Measurements from ENCODE around the gene TMEM63C.

Gene TMEM63C

GRCh38 chr14:77245820-77246219, 64.2 kb downstream of the TMEM63C start:
- H3K27ac Mint-ChIP-seq: no peak overlapping the region
- no peaks in the 10 kb centered on the region for H3K36me3 Mint-ChIP-seq
- H3K27me3 Mint-ChIP-seq: peaks cover 2% of the 10 kb centered on the region
- no peaks in the 10 kb centered on the region for H3K4me1 Mint-ChIP-seq
- no peak overlapping the region for H3K4me3 Mint-ChIP-seq
- H3K9me3 Mint-ChIP-seq: no peaks in the 10 kb centered on the region

GRCh38 chr14:77246784-77247183, 65.2 kb downstream of the TMEM63C start:
- H3K27ac Mint-ChIP-seq: no peak overlapping the region
- peaks cover 2% of the 10 kb centered on the region for H3K27me3 Mint-ChIP-seq
- H3K4me1 Mint-ChIP-seq: no peaks in the 10 kb centered on the region
- no peak overlapping the region for H3K4me3 Mint-ChIP-seq
- H3K9me3 Mint-ChIP-seq: no peaks in the 10 kb centered on the region
- H3K36me3 Mint-ChIP-seq: no peaks in the 10 kb centered on the region

DNA sequence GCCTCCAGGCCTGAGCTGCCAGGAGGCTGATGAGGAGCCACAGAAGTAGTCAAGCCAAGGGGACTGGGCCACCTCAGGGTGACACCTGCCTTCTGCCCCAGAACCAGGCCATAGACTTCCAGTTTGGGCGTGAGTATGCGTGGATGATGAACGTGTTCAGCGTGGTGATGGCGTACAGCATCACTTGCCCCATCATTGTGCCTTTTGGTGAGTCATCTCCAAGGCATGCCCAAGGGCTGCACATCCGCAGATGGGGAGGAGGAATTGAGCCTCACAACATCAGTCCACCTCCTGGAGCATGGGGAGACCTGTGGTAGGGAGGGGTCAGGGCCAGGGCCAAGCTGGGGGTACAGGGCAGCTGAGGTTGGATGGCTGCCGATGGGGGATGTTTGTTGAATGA, 67.1 kb downstream of the TMEM63C start:
- Mint-ChIP-seq H3K9me3 (no peaks in the 10 kb centered on the region), H3K36me3 (no peaks in the 10 kb centered on the region), H3K4me1 (no peaks in the 10 kb centered on the region), H3K4me3 (no peak overlapping the region), H3K27ac (no peak overlapping the region), H3K27me3 (no peaks in the 10 kb centered on the region)

DNA sequence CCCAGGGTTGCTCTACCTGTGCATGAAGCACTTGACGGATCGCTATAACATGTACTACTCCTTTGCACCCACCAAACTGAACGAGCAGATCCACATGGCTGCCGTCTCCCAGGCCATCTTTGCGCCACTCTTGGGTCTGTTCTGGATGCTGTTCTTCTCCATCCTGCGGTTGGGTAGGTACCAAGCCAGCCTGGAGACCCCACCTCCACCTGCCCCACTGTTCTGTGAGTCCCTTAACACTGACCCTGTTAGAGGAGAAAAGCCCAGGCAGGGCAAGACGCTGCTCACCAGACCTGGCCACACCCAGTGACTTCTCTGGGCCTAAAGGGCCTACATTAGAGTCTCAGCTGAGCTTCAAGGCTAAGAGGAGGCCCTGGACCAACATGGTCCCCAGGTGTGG, 67.7 kb downstream of the TMEM63C start:
- no peaks in the 10 kb centered on the region for H3K4me1 Mint-ChIP-seq
- no peaks in the 10 kb centered on the region for H3K27me3 Mint-ChIP-seq
- no peaks in the 10 kb centered on the region for H3K9me3 Mint-ChIP-seq

DNA sequence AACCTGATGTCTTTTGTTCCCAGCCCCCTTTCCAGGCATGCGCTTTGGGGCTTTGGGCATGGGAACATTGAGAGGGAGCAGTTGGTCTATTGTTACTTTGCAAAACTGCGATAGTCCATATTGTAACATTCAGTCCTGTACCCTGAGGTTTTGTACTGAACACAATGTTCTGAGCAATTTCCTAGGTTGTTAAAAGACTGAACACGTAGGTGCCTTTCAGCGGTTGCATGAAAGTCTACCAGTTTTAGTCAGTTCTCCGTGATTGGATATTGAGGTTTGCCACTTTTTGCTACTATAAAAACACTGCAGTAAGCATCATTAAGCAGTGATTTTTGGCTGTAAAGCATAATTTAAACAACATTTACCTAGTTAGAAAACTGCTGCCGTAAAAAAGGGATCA, 69.3 kb downstream of the TMEM63C start:
- Mint-ChIP-seq H3K27me3 (no peaks in the 10 kb centered on the region), H3K9me3 (no peaks in the 10 kb centered on the region), H3K4me1 (no peaks in the 10 kb centered on the region), H3K27ac (no peak overlapping the region), H3K4me3 (no peak overlapping the region), H3K36me3 (no peaks in the 10 kb centered on the region)

More for the DNA sequence above, 67.7 kb downstream of the TMEM63C start:
- Mint-ChIP-seq H3K27ac (no peak overlapping the region), H3K36me3 (no peaks in the 10 kb centered on the region), H3K4me3 (no peak overlapping the region)

GRCh38 chr14:77251870-77252269, 70.3 kb downstream of the TMEM63C start:
- no peaks in the 10 kb centered on the region for H3K9me3 Mint-ChIP-seq
- no peaks in the 10 kb centered on the region for H3K36me3 Mint-ChIP-seq
- H3K4me1 Mint-ChIP-seq: no peaks in the 10 kb centered on the region
- no peak overlapping the region for H3K27ac Mint-ChIP-seq
- H3K27me3 Mint-ChIP-seq: no peaks in the 10 kb centered on the region
- H3K4me3 Mint-ChIP-seq: no peak overlapping the region

GRCh38 chr14:77253333-77254190, 72.0 kb downstream of the TMEM63C start:
- H3K9me3 Mint-ChIP-seq: no peaks in the 10 kb centered on the region
- H3K36me3 Mint-ChIP-seq: no peaks in the 10 kb centered on the region
- H3K4me3 Mint-ChIP-seq: no peak overlapping the region
- H3K27ac Mint-ChIP-seq: peak overlapping the region; percentile 23
- H3K4me1 Mint-ChIP-seq: no peaks in the 10 kb centered on the region
- no peaks in the 10 kb centered on the region for H3K27me3 Mint-ChIP-seq

DNA sequence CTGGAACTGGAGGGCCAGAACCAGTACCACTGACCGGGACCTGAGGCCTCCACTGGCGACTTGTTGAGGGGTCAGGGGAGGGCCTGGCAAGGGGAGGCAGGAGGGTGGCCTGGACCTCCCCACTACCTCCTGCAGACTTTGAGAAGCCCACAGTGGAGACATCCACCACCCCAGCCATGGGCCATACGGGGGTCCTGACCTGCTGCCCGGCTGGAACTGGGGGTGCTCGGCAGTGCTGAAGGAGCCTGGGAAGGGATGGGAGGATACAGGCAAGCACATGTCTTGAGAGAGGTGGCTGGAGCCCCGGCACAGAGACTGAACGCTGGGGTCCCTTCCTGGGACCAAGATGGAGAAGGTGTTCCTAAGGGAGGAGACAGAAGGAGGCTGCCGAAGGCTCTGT, 75.1 kb downstream of the TMEM63C start:
- no peaks in the 10 kb centered on the region for H3K4me1 Mint-ChIP-seq
- no peak overlapping the region for H3K27ac Mint-ChIP-seq
- H3K9me3 Mint-ChIP-seq: no peaks in the 10 kb centered on the region
- H3K4me3 Mint-ChIP-seq: no peak overlapping the region
- no peaks in the 10 kb centered on the region for H3K36me3 Mint-ChIP-seq
- no peaks in the 10 kb centered on the region for H3K27me3 Mint-ChIP-seq

GRCh38 chr14:77257700-77258099, 76.1 kb downstream of the TMEM63C start:
- no peaks in the 10 kb centered on the region for H3K4me1 Mint-ChIP-seq
- H3K9me3 Mint-ChIP-seq: no peaks in the 10 kb centered on the region
- peaks cover 3% of the 10 kb centered on the region for H3K27me3 Mint-ChIP-seq
- H3K36me3 Mint-ChIP-seq: no peaks in the 10 kb centered on the region
- no peak overlapping the region for H3K4me3 Mint-ChIP-seq
- H3K27ac Mint-ChIP-seq: no peak overlapping the region

DNA sequence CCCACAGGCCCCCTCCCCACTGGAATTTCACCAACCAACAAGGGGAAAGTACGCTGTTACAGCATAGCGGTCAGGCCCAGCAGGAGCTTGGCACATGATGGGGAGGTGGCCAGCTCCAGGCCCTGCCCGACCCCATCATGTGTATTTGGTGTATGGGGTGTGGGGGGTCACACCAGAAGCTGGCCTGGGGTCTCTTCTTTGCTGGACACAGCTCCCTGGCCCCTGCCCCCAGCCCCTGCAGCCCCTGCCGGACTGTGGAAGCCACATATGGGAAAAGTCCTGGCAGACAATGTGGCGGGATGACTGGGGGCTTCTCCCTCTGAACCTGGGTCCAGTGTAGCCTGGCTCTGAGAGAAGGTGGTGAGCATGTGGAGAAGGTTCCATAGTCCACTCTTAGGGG, 77.0 kb downstream of the TMEM63C start:
- Mint-ChIP-seq H3K9me3 (no peaks in the 10 kb centered on the region), H3K4me1 (no peaks in the 10 kb centered on the region)

GRCh38 chr14:77259025-77259715, 77.6 kb downstream of the TMEM63C start:
- Mint-ChIP-seq H3K36me3 (no peaks in the 10 kb centered on the region), H3K4me3 (no peak overlapping the region), H3K9me3 (no peaks in the 10 kb centered on the region), H3K4me1 (no peaks in the 10 kb centered on the region), H3K27me3 (peaks cover 3% of the 10 kb centered on the region), H3K27ac (no peak overlapping the region)

More for the DNA sequence above, 77.0 kb downstream of the TMEM63C start:
- H3K27me3 Mint-ChIP-seq: peaks cover 3% of the 10 kb centered on the region
- no peak overlapping the region for H3K27ac Mint-ChIP-seq
- no peaks in the 10 kb centered on the region for H3K36me3 Mint-ChIP-seq
- H3K4me3 Mint-ChIP-seq: no peak overlapping the region

DNA sequence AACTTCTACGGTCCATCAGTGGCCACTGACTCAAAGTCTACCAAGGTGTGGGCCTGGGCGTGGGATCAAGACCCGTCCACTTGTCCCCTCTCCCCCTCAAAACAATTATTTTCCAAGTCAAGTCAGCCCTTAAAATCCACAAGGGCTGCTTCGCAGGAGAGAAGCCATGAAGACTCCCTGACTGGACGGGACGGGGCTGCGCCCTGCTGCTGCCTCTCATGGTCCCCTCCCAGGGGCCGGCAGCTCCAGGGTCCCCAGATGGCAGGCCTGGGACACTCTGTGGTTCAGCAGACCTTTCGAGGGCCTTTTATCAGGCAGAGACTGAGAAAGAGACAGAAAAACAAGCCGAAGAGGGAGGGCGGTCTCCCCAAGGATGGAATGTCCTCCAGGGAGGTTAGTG, 78.6 kb downstream of the TMEM63C start:
- Mint-ChIP-seq H3K27me3 (peaks cover 3% of the 10 kb centered on the region), H3K36me3 (no peaks in the 10 kb centered on the region), H3K4me1 (no peaks in the 10 kb centered on the region), H3K4me3 (no peak overlapping the region), H3K9me3 (no peaks in the 10 kb centered on the region), H3K27ac (no peak overlapping the region)

- Mint-ChIP-seq H3K36me3 (no peaks in the 10 kb centered on the region), H3K27me3 (peaks cover 3% of the 10 kb centered on the region), H3K4me1 (no peaks in the 10 kb centered on the region), H3K9me3 (no peaks in the 10 kb centered on the region), H3K4me3 (no peak overlapping the region), H3K27ac (no peak overlapping the region)
Observed at GRCh38 chr14:77260631-77261030, 79.0 kb downstream of the TMEM63C start.

DNA sequence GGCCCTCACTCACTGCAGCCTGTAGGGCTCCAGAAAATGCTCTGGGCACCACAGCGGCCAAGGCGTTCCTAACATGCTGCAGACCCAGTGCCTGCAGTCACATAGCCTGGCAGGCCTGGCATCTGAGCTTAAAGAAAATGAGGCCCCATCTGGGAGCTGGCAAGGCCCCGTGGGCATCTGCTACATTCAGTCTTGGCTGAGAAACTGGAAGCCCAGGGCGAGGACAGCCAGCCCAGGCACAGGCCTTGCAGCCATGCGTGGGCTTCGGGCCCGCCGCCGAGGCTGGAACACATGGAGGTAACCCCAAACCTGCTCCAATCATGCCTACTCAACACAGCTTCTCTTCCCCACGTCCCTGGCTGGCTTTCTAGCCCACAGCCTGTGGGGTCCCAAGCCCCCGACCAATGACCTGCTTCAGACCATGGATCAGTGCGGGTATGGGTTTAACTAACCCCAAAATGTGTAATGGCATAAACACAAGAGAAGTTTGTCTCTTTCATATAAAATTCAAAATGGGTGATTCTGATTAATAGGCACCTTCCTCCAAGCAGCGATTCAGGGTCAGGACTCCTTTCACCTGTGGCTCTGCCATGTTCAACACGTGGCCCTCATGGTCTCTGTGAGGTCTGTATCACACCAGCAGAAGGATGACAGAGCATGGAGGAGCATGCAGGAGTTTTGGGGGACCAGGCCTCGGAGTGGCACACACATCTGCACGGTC, 83.0 kb downstream of the TMEM63C start:
- no peaks in the 10 kb centered on the region for H3K4me1 Mint-ChIP-seq
- peaks cover 12% of the 10 kb centered on the region for H3K27me3 Mint-ChIP-seq
- no peak overlapping the region for H3K4me3 Mint-ChIP-seq
- H3K27ac Mint-ChIP-seq: no peak overlapping the region
- H3K9me3 Mint-ChIP-seq: peaks cover 5% of the 10 kb centered on the region
- peaks cover 1% of the 10 kb centered on the region for H3K36me3 Mint-ChIP-seq

- Mint-ChIP-seq H3K4me3 (no peak overlapping the region), H3K36me3 (peaks cover 1% of the 10 kb centered on the region), H3K27me3 (peaks cover 16% of the 10 kb centered on the region), H3K4me1 (peaks cover 4% of the 10 kb centered on the region), H3K9me3 (peaks cover 5% of the 10 kb centered on the region), H3K27ac (no peak overlapping the region)
Observed at GRCh38 chr14:77265187-77265515, 83.6 kb downstream of the TMEM63C start.
